Gastrocnemius medialis (tissue), 4 donors: Measurements from ENCODE around the gene PLXNA3.

ENCODE experiments used
- CTCF ChIP-seq, 5 experiments: fragments of 450-650 bp in 3 of 5; fragments of 200-600 bp in 2 of 5; sonication (generic) in 2 of 5; IDR thresholded peaks in 4 of 5; conservative IDR thresholded peaks in 1 of 5; 1 replicate in 4 of 5; 2 replicates in 1 of 5; pipeline ENCODE4 v1.5.1; 2016 to 2019; ENCODE audit warnings: antibody characterized with exemption in 5 of 5, mild to moderate bottlenecking in 3 of 5, moderate library complexity in 3 of 5
- POLR2A ChIP-seq, 2 donors: fragments of 450-650 bp; IDR thresholded peaks; one replicate each; pipeline ENCODE4 v1.6.1; 2017; ENCODE audit warnings: antibody characterized with exemption in 2 of 2, mild to moderate bottlenecking in 2 of 2, moderate library complexity in 2 of 2

- TF ChIP-seq POLR2A (IDR thresholded peaks at IDR 0.05): no peak
- TF ChIP-seq CTCF (IDR thresholded peaks at IDR 0.05 in 4 of 5, conservative IDR thresholded peaks at IDR 0.05 in 1 of 5): no peak
Measured at GRCh38 chrX:154444755-154445246, 13.3 kb upstream of the PLXNA3 start.
